Measurements from ENCODE around the gene PALD1.

PALD1 gene

DNA sequence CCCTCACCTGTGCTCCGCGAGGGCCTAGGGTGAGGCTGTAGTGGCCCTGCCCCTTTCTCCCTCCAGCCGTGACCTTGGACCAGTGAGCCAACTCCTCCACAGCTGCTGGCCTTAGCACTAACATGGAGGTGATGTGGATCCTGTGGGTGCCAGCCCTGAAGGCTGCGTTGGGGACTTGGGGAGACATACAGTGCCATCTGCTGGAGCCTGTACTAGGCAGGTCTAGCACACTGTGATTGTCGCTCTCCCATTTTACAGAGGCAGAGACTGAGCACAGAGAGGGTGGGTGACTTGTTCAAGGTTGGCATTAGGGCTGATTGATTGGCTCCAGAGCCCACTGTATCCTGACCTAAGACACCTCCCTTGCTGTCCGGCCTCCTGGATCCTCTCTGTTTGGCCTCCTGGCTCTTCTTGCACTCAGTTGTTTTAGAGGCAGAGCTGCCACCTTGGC, 86.4 kb downstream of the PALD1 start:
- TF ChIP-seq, protein P1, sequence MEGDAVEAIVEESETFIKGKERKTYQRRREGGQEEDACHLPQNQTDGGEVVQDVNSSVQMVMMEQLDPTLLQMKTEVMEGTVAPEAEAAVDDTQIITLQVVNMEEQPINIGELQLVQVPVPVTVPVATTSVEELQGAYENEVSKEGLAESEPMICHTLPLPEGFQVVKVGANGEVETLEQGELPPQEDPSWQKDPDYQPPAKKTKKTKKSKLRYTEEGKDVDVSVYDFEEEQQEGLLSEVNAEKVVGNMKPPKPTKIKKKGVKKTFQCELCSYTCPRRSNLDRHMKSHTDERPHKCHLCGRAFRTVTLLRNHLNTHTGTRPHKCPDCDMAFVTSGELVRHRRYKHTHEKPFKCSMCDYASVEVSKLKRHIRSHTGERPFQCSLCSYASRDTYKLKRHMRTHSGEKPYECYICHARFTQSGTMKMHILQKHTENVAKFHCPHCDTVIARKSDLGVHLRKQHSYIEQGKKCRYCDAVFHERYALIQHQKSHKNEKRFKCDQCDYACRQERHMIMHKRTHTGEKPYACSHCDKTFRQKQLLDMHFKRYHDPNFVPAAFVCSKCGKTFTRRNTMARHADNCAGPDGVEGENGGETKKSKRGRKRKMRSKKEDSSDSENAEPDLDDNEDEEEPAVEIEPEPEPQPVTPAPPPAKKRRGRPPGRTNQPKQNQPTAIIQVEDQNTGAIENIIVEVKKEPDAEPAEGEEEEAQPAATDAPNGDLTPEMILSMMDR (IDR thresholded peaks at IDR 0.05; ENCODE audit: low read depth, low read length, missing control alignments): peak; percentile 8
- DNase-seq (ENCODE audit: low read depth): no peak
- in situ Hi-C loops (cut with HindIII; ENCODE audit: low sequenced_read_pairs): no loop called here
- H3K4me3 ChIP-seq (ENCODE audit: low read depth, low read length): no peak overlapping the region

DNA sequence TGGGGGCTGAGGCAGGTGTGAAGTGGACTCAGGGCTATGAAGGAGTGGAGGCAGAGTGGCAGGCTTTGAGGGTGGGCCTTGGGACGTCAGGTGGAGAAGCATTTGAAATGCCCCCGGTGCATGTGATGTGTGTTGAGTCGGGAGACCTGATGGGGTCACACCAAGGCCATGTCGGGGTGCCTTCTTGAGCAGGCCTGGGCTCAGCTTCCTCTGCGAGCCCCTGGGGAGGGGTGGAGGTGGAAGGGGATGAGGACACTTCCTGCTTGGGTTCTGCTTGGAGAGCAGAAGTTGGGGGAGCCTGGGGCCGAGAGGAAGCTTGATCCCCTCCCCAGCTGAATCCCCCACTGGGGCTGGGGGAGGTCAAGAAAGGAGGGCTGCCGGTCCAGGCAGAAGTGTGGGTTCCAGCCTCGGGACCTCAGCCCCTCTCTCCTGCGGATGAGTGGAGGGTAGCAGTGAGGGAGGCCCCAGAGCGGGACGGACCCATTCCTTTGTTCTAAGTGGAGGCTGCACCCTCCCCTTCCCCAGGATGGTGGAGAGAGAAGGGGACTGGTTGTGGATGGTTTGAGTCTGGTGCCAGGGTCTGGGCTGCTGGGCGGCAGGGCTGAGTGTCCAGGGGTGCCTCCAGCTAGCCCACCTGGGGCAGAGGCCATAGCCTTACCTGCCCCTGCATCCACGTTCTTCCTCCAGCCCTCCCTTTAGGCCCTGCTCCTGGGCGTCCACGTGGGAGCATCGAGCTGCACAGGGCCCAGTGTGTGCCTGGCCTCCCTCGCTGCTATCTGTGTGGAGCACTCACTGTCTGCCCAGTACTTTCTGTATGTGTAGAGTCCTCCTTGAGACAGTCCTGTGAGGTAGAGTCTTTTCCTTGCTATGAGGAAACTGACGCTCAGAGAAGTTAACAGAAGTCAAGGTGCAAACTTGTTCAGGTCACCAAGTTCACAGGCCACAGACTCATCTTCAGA, 87.3 kb downstream of the PALD1 start:
- no peak overlapping the region for H3K4me3 ChIP-seq (ENCODE audit: low read depth, low read length)
- DNase-seq (ENCODE audit: low read depth): no peak
- TF ChIP-seq, protein P1 (IDR thresholded peaks at IDR 0.05; ENCODE audit: low read depth, low read length, missing control alignments): no peak
- in situ Hi-C loops (cut with HindIII; ENCODE audit: low sequenced_read_pairs): no loop called here

- H3K4me3 ChIP-seq (ENCODE audit: low read depth, low read length): no peak overlapping the region
- TF ChIP-seq, protein P1 (IDR thresholded peaks at IDR 0.05; ENCODE audit: low read depth, low read length, missing control alignments): no peak
- DNase-seq (ENCODE audit: low read depth): no peak
- in situ Hi-C loops (cut with HindIII; ENCODE audit: low sequenced_read_pairs): no loop called here
Observed at GRCh38 chr10:70566515-70567290, 88.1 kb downstream of the PALD1 start.

- no peak for DNase-seq (ENCODE audit: low read depth)
- TF ChIP-seq, protein P1 (IDR thresholded peaks at IDR 0.05; ENCODE audit: low read depth, low read length, missing control alignments): no peak
- no peak overlapping the region for H3K4me3 ChIP-seq (ENCODE audit: low read depth, low read length)
- in situ Hi-C loops (cut with HindIII; ENCODE audit: low sequenced_read_pairs): no loop called here
Observed at GRCh38 chr10:70567603-70568002, 89.0 kb downstream of the PALD1 start.

- H3K4me3 ChIP-seq (ENCODE audit: low read depth, low read length): no peak overlapping the region
- in situ Hi-C loops (cut with HindIII; ENCODE audit: low sequenced_read_pairs): no loop called here
- DNase-seq (ENCODE audit: low read depth): no peak
- TF ChIP-seq, protein P1 (IDR thresholded peaks at IDR 0.05; ENCODE audit: low read depth, low read length, missing control alignments): no peak
Observed at GRCh38 chr10:70568113-70568512, 89.5 kb downstream of the PALD1 start.

- no peak overlapping the region for H3K4me3 ChIP-seq (ENCODE audit: low read depth, low read length)
- TF ChIP-seq, protein P1 (IDR thresholded peaks at IDR 0.05; ENCODE audit: low read depth, low read length, missing control alignments): no peak
- DNase-seq (ENCODE audit: low read depth): no peak
Observed at GRCh38 chr10:70568781-70569495, 90.4 kb downstream of the PALD1 start.

More at GRCh38 chr10:70568781-70569495, 90.4 kb downstream of the PALD1 start:
- in situ Hi-C loops (cut with HindIII; ENCODE audit: low sequenced_read_pairs): no loop called here

Data from astrocyte of the cerebellum (primary cell).